ENCODE measurements around the gene PRRX2. TPM values are rescaled to one million over a fixed set of nuclear protein-coding genes. Genes with fewer than 3 reads are reported as not detected.

PRRX2 gene
- total and polyA plus RNA-seq, 4 donors, result 0.03 to 0.08 TPM; not detected in 2

GRCh38 chr9:129682381-129682780 lies 16.9 kb downstream of the PRRX2 start:
- Histone ChIP-seq H3K9ac (ENCODE audit: low read depth in 1 of 2, low read length in 2 of 2) (no peak overlapping the region), H3K36me3 (ENCODE audit: control insufficient read depth in 4 of 4, insufficient read depth in 3 of 4, low read depth in 1 of 4, low read length in 3 of 4) (no peaks in the 10 kb centered on the region), H3K4me1 (ENCODE audit: control insufficient read depth in 4 of 4, insufficient read depth in 4 of 4, low read length in 3 of 4) (no peaks in the 10 kb centered on the region), H3K9me3 (ENCODE audit: control insufficient read depth in 4 of 4, low read length in 3 of 4) (no peaks in the 10 kb centered on the region), H3K4me3 (ENCODE audit: low read depth in 1 of 3, low read length in 3 of 3) (no peak overlapping the region), H3K27me3 (ENCODE audit: control insufficient read depth in 4 of 4, insufficient read depth in 4 of 4, low read length in 3 of 4) (no peaks in the 10 kb centered on the region), H3K27ac (ENCODE audit: low read depth in 1 of 2, low read length in 2 of 2) (no peak overlapping the region)
- no peak for DNase-seq (ENCODE audit: low spot score)
- TF ChIP-seq, protein P1, sequence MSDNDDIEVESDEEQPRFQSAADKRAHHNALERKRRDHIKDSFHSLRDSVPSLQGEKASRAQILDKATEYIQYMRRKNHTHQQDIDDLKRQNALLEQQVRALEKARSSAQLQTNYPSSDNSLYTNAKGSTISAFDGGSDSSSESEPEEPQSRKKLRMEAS (IDR thresholded peaks at IDR 0.05), result no peak
- TF ChIP-seq NR2F2 (IDR thresholded peaks at IDR 0.05) (no peak), RXRA (IDR thresholded peaks at IDR 0.05) (no peak), RAD21 (IDR thresholded peaks at IDR 0.05) (no peak)
- 78% methylated on average over 7 of the region's 7 CpGs for WGBS

DNA sequence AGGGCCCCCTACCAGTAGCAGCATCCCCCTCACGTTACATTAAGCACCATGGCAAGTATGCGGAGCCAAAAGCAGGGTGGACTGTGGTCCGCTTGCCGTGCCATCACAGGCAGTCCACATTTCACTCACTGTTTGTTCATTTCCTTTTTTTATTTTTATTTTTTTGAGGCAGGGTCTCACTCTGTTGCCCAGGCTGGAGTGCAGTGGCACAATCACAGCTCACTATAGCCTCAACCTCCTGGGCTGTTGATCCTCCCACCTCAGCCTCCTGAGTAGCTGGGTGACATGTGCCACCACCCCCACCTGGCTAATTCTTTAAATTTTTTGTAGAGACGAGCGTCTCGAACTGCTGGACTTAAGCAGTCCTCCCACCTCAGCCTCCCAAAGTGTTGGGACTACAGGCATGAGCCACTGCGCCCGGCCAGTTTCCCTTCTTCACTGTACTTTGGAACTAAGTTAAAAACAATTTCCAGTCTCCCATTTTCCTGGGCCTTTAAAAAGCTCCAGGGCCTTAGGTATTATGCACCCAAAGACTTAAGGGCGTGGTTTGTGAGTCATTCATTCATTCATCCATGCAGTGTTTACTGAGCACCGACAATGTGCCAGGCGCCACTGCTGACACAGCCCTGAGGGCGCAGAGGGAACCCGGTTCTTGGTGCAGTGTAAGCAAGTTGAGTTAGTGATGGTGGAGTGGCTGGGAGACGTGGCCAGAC lies 19.9 kb downstream of the PRRX2 start:
- WGBS, result 84% methylated on average over 15 of the region's 15 CpGs
- Histone ChIP-seq H3K36me3 (ENCODE audit: control insufficient read depth in 4 of 4, insufficient read depth in 3 of 4, low read depth in 1 of 4, low read length in 3 of 4) (no peaks in the 10 kb centered on the region), H3K27ac (ENCODE audit: low read depth in 1 of 2, low read length in 2 of 2) (no peak overlapping the region), H3K27me3 (ENCODE audit: control insufficient read depth in 4 of 4, insufficient read depth in 4 of 4, low read length in 3 of 4) (no peaks in the 10 kb centered on the region), H3K4me3 (ENCODE audit: low read depth in 1 of 3, low read length in 3 of 3) (no peak overlapping the region), H3K4me1 (ENCODE audit: control insufficient read depth in 4 of 4, insufficient read depth in 4 of 4, low read length in 3 of 4) (no peaks in the 10 kb centered on the region), H3K9ac (ENCODE audit: low read depth in 1 of 2, low read length in 2 of 2) (no peak overlapping the region), H3K9me3 (ENCODE audit: control insufficient read depth in 4 of 4, low read length in 3 of 4) (no peaks in the 10 kb centered on the region)
- no peak for DNase-seq (ENCODE audit: low spot score)
- TF ChIP-seq ZBTB33 (IDR thresholded peaks at IDR 0.05) (no peak), GABPA (IDR thresholded peaks at IDR 0.05 in 1 of 2, conservative IDR thresholded peaks at IDR 0.05 in 1 of 2) (no peak), HNF4A (conservative IDR thresholded peaks at IDR 0.05) (no peak), REST (IDR thresholded peaks at IDR 0.05) (no peak), RAD21 (IDR thresholded peaks at IDR 0.05) (no peak), NR2F2 (IDR thresholded peaks at IDR 0.05) (no peak), CTCF (IDR thresholded peaks at IDR 0.05; ENCODE audit: low read depth, low read length, missing input control) (no peak), HNF4G (IDR thresholded peaks at IDR 0.05) (no peak), RXRA (IDR thresholded peaks at IDR 0.05) (no peak), YY1 (IDR thresholded peaks at IDR 0.05) (no peak)
- TF ChIP-seq, protein P1 (IDR thresholded peaks at IDR 0.05), result no peak
- TF ChIP-seq, protein P2, sequence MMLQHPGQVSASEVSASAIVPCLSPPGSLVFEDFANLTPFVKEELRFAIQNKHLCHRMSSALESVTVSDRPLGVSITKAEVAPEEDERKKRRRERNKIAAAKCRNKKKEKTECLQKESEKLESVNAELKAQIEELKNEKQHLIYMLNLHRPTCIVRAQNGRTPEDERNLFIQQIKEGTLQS (IDR thresholded peaks at IDR 0.05), result no peak

Data from liver (tissue), 9 donors.